Fibroblast of skin of back (primary cell): ENCODE data around the gene DLG2.
"Not testable (repeated sequence)": the region's sequence is repeated elsewhere in the genome, so short reads cannot be mapped to it uniquely, and the experiment has no call there.

Experiments used
- DNase-seq: peaks from one replicate; pipeline ENCODE4 v3.0.0-alpha.2; 2013

Gene DLG2

DNA sequence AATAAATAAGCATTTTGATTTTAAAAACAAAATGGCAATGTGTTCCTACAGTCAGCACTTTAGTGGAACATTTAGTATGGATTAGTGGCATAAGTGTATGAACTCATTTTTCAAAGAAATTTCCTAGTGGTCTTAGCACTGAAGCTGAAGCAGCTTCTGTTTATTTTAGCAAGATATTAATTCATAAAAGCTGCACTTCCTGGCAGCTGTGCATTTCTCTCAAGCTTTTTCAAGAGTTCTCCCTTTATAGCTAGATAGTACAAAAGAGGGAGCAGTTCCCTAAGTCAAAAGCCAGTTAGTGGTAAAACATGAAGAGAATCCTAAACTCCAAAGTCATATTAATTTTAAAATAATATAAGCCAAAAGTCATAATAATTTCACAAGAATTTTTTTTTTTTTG lies 1304.9 kb downstream of the DLG2 start:
- no peak for DNase-seq

- DNase-seq: no peak
Measured at GRCh38 chr11:84319863-84320262, 1307.3 kb downstream of the DLG2 start.

- DNase-seq: peak; percentile 31
Measured at GRCh38 chr11:84316866-84317555, 1310.1 kb downstream of the DLG2 start.

DNA sequence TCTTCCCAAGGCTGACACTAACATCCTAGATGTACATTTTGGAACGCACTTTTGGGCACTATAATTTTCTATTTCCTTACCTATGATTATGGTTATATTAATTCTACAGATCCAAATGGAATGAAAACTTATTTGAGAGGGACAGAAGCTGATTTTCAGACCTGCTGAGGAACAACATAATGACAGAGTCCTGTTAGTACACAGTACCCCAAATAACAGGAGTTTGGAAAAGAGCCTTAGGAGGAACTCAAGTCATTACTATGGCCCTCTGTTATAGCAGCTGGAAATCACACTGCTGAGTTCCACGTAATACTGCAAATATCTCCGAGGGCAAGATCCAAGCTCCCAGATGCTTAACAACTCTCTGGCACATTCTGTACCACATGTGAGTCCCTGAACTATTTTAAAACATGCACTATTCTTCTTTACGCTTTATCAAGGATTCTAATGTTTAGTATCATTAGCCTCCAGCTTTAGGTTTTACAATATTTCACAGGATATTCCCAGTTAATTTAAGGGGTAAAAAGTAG lies 1313.2 kb downstream of the DLG2 start:
- DNase-seq: no peak

GRCh38 chr11:84310268-84310667 lies 1316.9 kb downstream of the DLG2 start:
- no peak for DNase-seq

- not testable (repeated sequence) for DNase-seq
Measured at GRCh38 chr11:84308491-84308890, 1318.7 kb downstream of the DLG2 start.

GRCh38 chr11:84300092-84300491 lies 1327.1 kb downstream of the DLG2 start:
- DNase-seq: no peak

GRCh38 chr11:84297570-84297969 lies 1329.6 kb downstream of the DLG2 start:
- DNase-seq: no peak

DNA sequence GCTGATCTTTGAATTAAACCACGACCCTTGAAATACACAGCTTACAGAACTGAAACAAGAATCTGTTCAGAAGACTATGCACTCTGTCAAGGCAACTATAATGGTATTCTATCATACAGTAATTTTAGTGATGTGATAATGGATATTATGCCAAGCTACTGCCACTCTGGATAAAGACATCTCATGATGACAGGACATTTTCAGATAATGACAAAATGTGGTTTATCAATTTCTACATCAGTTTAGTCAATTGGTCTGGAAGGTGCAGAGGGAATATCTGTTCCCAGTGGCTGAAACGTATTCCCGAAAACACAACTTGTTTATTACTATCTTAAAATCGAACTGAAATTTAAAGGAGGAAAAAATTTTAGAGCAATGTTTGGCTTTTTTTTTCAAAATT lies 1331.3 kb downstream of the DLG2 start:
- DNase-seq: no peak

DNA sequence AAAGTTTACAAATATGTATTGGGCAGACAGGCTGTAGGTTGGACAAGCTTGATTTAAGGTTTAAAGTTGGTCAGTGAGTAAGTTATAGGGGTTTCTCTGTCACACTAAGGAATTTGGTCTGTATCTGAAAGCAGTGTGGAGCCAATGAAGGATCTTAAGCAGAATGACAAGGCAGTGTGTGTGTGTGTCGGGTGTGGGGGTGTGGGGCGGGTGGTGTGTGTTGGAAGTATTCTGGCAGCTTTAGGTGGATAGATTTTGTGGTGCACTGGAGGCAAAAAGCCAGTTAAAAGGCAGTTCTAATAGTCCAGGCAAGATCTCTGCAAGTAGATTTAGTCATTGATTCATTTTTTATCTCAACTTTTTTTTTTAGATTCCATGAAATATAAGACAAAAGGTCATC lies 1334.2 kb downstream of the DLG2 start:
- DNase-seq: no peak

DNA sequence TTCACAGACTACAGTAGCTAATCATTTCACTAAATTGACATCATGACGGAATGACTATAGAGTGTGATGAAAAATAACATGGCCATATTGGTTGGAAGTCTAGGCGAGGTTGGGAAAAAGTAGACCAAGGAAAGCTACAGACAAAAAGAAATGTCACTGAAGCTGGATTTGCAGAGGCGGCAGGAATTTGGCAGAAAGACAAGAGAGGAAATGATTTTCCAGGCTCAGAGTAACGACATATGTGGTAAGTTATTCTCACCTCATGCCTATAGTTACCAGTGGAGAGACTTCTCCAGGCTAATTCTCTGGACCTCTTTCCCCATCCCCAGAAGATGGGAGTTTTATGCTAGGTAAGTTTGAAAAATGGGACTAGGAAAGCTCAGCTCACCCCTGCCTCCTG lies 1335.1 kb downstream of the DLG2 start:
- DNase-seq: peak; percentile 42

DNA sequence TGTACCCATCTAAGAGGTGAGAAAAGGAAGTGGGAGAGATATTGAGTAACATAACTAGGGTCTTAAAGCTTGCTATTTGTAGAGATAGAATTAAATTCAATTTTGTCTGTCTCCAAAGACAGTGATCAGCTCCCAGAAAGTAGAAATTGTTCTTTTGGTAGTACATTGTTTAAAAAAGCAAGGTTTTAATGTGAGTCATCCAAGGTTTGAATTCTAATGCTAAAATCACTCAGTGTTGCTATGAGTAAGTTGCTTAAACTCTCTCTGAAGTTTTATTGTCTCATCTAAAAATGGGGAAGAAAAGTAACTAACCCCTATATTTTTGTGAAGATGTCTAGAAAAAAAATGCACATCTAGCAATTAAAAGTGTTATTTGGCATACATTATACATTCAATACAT lies 1336.5 kb downstream of the DLG2 start:
- peak; percentile 58 for DNase-seq

DNA sequence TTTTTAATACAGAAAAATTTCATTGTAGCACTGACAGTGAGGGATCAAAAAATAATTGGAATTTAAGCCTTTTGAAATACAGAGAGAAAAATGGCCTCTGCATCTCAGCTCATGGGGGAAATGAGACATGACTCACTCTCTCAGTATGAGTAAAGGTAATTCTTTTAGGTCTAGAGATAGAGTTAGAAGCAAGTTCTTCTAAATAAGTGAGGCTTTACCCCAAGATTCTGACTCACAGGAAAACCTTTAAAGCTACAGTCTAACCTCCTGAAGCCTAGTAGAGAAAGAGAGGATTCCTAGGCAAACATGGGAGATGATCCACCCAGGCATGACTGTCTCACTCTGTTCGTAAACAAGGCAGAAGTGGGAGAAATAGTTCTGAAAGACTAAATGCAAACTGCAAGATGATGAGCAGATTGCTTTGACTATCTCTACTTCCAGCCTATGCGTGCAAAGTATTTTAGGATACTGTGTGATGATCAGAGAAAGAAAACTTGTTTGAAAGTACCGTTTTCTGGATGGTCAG lies 1337.7 kb downstream of the DLG2 start:
- DNase-seq: peak; percentile 81

DNA sequence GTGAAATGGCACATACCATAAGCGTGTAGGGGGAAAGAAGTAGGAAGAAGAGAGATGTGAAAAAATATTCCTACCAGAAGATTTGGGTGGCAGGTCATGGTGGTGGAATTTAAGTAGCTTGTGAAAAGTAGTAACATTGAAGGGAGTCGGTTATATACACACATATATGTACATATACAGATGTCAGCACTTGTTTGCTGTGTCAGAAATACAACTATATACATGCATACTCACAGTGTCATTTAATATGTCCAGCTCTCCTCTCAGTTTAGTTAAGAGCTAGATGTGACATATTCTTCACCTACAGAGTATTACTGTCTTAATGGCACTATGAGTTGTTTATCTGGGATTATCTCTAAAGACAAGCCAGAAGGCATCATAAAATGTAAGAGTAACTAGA lies 1353.6 kb downstream of the DLG2 start:
- no peak for DNase-seq

GRCh38 chr11:84270466-84270865 lies 1356.7 kb downstream of the DLG2 start:
- DNase-seq: no peak

GRCh38 chr11:84264066-84264465 lies 1363.1 kb downstream of the DLG2 start:
- no peak for DNase-seq

DNA sequence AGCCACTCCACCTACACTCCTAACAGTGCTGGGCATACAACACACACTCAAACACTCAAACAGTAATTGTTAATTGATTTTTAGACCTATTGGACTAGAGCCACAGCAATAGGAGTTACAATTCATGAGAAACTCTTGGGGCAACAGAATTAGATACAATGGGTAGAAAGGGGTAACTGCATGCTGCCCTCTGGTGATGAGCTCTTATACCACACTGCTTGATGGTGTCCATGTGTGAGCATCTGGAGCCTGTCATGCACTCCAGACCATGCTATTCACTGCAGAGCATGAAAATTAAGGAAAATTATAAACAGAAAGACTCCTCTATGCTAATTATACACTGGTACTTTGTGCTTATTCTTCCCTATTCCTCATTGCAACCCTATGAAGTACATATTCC lies 1365.4 kb downstream of the DLG2 start:
- no peak for DNase-seq

GRCh38 chr11:84260862-84261261 lies 1366.3 kb downstream of the DLG2 start:
- DNase-seq: no peak

DNA sequence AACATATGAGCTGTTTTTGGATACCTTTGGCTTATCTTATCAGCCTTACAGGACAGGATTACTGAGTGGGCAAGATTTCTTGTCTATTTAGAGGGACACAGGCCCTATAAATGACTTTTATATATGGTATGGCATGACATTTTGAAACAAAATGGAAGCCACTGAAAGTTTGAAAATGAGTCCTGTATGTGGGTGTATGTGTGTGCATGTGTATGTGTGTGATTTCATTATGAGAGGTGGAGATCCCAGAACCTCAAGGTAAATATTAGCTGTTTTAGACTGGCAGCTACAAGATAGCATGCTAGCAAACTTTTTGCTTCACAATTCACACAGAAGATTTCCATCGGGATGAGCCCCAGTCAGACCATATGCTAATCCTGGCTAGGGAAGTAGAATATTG lies 1370.5 kb downstream of the DLG2 start:
- DNase-seq: no peak

DNA sequence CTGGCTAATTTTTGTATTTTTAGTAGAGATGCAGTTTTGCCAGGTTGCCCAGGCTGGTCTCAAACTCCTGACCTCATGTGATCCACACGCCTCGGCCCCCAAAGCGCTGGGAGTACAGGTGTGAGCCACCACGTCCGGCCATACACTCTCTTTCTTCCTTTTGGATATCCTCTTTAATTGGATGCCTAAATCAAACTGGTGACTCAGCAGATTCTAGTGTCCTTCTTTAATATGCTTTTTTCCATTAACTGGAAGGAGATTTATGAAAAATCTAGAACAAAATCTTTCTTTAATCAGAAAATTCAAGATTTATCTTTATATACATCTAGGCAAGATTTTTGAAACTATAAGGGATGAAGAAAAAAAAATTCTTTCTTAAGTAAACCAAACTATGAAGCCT lies 1371.7 kb downstream of the DLG2 start:
- DNase-seq: no peak

- DNase-seq: no peak
Measured at GRCh38 chr11:84250834-84251613, 1376.1 kb downstream of the DLG2 start.

GRCh38 chr11:84249344-84250135 lies 1377.6 kb downstream of the DLG2 start:
- DNase-seq: peak; percentile 13

DNA sequence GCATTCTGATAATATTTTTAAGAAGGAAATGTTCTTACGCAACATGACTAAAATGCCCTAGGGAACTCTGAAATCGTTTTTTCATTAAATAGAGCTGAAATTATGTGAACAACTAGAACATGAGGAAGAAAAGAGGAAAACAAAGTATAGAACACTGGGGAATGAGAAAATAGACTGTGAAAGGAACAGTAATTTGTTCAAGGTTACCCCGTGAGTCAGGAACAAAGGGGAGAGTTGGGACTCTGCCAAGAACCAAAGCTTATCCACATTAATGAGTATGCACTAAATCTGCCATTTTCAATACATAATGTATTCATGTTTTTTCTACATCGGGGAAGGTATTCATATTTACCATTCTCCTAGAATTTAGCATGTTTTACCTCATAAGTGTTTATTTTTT lies 1379.2 kb downstream of the DLG2 start:
- no peak for DNase-seq
